CD4-positive, CD25-positive, alpha-beta regulatory T cell (primary cell): ENCODE measurements around the gene CCDC88C. TPM values are rescaled to one million over a fixed set of nuclear protein-coding genes. Genes with fewer than 3 reads are reported as not detected.
A peak's percentile ranks its signal among the peaks of the same experiment; 100 is the strongest.

Experiments used
- ATAC-seq, 2 donors: fragments of 150-1000 bp; cut with Tn5 transposase; one replicate each; pipeline ENCODE4 v1.10.0; 2021; ENCODE audit warnings: low read depth in 2 of 2, moderate number of reproducible peaks in 2 of 2, moderate library complexity in 1 of 2
- DNase-seq, 3 donors: peaks; one replicate each; pipeline versions ENCODE4 v3.0.0 to v3.0.0-alpha.2; 2012 to 2022; ENCODE audit warnings: mixed read lengths in 1 of 3
- H3K27ac ChIP-seq: one replicate; pipeline ENCODE4 v1.7.0; 2013; ENCODE audit warnings: mild to moderate bottlenecking, low read length; ENCODE audit not compliant: insufficient read depth, poor library complexity, severe bottlenecking
- H3K27me3 ChIP-seq: one replicate; pipeline ENCODE4 v1.7.0; 2013; ENCODE audit warnings: low read length; ENCODE audit not compliant: control insufficient read depth, insufficient read depth
- H3K36me3 ChIP-seq: one replicate; pipeline ENCODE4 v1.7.0; 2013; ENCODE audit warnings: mild to moderate bottlenecking, low read length, moderate library complexity; ENCODE audit not compliant: control insufficient read depth, insufficient read depth
- H3K4me1 ChIP-seq: 2 replicates; pipeline ENCODE4 v1.7.0; 2013; ENCODE audit warnings: mild to moderate bottlenecking, low read length; ENCODE audit not compliant: insufficient read depth, control insufficient read depth, poor library complexity, severe bottlenecking
- H3K4me3 ChIP-seq: one replicate; pipeline ENCODE4 v1.7.0; 2013; ENCODE audit warnings: low read depth, mild to moderate bottlenecking, low read length, moderate library complexity
- H3K9me3 ChIP-seq, 2 experiments: 1 replicate in 1 of 2; 2 replicates in 1 of 2; pipeline ENCODE4 v1.7.0; 2013; ENCODE audit warnings: low read length in 2 of 2, mild to moderate bottlenecking in 1 of 2, moderate library complexity in 1 of 2; ENCODE audit not compliant: control insufficient read depth in 2 of 2
- H3K27ac Mint-ChIP-seq, 3 donors: one replicate each; pipeline ENCODE4 v1.8.0; 2020 to 2022; ENCODE audit warnings: mild to moderate bottlenecking in 3 of 3, mixed read lengths in 3 of 3, moderate library complexity in 2 of 3
- H3K27me3 Mint-ChIP-seq: one replicate; pipeline ENCODE4 v1.8.0; 2022; ENCODE audit warnings: mild to moderate bottlenecking, mixed read lengths
- H3K36me3 Mint-ChIP-seq: one replicate; pipeline ENCODE4 v1.8.0; 2020; ENCODE audit warnings: mixed read lengths
- H3K4me1 Mint-ChIP-seq, 4 donors: one replicate each; pipeline ENCODE4 v1.8.0; 2020 to 2022; ENCODE audit warnings: mixed read lengths in 4 of 4, mild to moderate bottlenecking in 1 of 4
- H3K4me3 Mint-ChIP-seq, 4 donors: one replicate each; pipeline ENCODE4 v1.8.0; 2020 to 2022; ENCODE audit warnings: mild to moderate bottlenecking in 4 of 4, mixed read lengths in 4 of 4, moderate library complexity in 3 of 4
- H3K9me3 Mint-ChIP-seq, 7 donors: one replicate each; pipeline ENCODE4 v1.8.0; 2020 to 2022; ENCODE audit warnings: mixed read lengths in 7 of 7, mild to moderate bottlenecking in 3 of 7, moderate library complexity in 2 of 7
- polyA plus RNA-seq, 4 donors: library from polyadenylated mRNA; unstranded; fragments of 300-500 nt; fragmentation: Illumina TruSeq; gene quantifications; one replicate each; pipeline ENCODE4 v1.2.3, GENCODE V29; 2021
- total RNA-seq: library from RNA; stranded (reverse); gene quantifications from one replicate; pipeline ENCODE4 v1.2.3, GENCODE V29; 2022

Gene CCDC88C
- total and polyA plus RNA-seq, 5 donors from 2014 or later = 25.9 to 466 (median 31.8) TPM

DNA sequence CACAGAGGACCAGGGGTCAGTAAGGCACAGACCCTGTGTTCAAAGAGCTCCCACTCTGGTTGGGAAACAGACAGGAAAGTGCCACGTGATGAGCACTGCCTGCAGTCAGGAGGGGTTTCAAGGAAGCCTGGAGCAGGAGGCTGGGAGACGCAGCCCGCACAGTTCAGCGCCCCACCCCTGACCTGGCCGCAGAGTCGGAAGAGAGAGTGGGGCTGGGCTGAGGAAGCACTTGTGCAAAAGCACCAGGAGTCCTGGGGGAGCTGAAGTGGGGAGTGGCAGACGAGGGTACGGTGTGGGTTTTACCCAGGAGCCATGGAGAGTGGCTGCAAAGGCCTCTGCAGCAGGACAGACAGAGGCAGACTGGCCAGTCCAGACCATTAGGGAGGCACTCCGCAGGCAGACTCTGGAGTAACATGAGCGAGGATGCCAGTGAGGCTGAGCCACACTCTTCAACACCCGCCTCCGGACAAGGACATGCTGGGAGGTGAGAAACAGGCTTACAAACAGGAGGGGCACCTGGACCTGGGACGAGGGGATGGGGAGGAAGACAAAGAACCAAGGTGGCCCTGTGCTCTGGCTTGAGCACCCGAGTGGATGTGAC is 87.4 kb downstream of the CCDC88C start:
- H3K27me3 Mint-ChIP-seq = no peaks in the 10 kb centered on the region
- peaks cover 79% of the 10 kb centered on the region for H3K36me3 ChIP-seq
- peak overlapping the region; percentile 71 for H3K27ac ChIP-seq
- H3K36me3 Mint-ChIP-seq = peaks cover 45% of the 10 kb centered on the region
- no peak for ATAC-seq
- no peaks in the 10 kb centered on the region for H3K9me3 ChIP-seq
- peak overlapping the region in 3 of 4 donors; percentile 54 to 63 (median 59) for H3K4me3 Mint-ChIP-seq
- peaks cover 10 to 90% (median 61%) of the 10 kb centered on the region in 4 donors for H3K4me1 Mint-ChIP-seq
- no peaks in the 10 kb centered on the region for H3K9me3 Mint-ChIP-seq
- H3K27ac Mint-ChIP-seq = peak overlapping the region; percentile 99 to 100 (median 100)
- no peak for DNase-seq
- H3K27me3 ChIP-seq = no peaks in the 10 kb centered on the region
- H3K4me3 ChIP-seq = no peak overlapping the region
- peaks cover 73% of the 10 kb centered on the region for H3K4me1 ChIP-seq

DNA sequence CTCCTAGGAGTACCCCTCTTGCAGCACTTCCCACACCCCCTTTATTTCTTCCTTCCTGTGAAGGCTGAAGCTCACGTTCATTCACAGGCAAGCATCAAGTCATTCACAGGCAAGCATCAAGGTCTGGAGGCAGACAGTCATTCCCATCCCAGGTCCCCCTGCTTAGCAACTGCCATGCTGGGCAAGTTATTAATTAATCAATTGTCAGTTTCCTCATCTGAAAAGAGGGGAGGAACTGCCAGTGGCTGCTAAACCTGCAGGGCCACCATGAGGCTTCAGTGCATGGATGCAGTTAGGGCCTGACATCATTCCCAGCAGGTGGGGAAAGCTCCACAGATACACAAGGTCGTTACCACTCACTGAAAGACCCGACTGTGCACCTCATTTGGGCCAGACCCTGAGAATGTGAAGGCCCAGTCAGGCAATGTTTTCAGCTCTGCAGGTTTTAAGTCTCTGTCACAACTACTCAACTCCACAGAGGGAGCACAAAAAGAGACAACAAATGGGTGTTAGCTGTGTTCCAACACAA is 88.1 kb downstream of the CCDC88C start:
- Mint-ChIP-seq H3K4me3 (peak overlapping the region in 1 of 4 donors; percentile 76), H3K9me3 (no peaks in the 10 kb centered on the region), H3K4me1 (peaks cover 10 to 97% (median 65%) of the 10 kb centered on the region in 4 donors), H3K27ac (peak overlapping the region; percentile 99 to 100 (median 100)), H3K27me3 (no peaks in the 10 kb centered on the region), H3K36me3 (peaks cover 48% of the 10 kb centered on the region)
- no peak overlapping the region for H3K4me3 ChIP-seq
- H3K27me3 ChIP-seq = no peaks in the 10 kb centered on the region
- peaks cover 80% of the 10 kb centered on the region for H3K4me1 ChIP-seq
- ATAC-seq (no peak), DNase-seq (no peak)
- peaks cover 80% of the 10 kb centered on the region for H3K36me3 ChIP-seq
- H3K9me3 ChIP-seq = no peaks in the 10 kb centered on the region
- peak overlapping the region; percentile 66 for H3K27ac ChIP-seq

DNA sequence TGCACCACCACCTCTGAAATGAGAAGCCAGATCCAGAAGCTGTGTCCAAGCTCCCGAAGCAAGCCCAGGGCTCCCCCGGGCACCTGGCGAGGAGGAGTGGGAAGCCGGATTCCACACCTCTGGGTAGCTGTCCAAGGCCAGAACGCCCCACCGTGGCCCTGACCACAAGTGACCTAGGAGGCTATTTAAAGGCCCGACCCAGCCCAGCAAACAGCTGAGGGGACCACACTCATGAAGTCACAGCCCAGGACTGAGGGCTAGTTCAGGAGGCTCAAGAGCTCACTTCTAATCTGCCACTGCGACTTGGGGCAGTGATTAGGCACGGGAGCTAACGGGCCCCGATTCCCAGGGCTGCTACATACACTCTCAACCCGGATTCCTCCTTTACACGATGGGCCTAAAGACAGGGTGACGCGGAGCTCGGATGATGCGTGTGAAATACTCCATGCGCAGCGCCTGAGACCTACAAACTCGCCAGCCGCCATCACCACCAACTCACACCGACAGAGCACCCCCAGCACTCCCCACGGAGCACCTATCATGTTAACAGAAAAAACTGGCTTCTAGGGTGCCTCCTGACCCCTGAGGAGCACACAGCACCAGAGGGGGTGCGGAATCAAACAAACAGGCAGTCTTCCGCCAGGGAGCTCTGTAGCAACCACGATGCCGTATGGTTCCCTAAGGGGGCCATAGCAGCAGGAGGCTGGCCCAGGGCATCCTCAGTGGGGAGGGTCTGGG is 89.1 kb downstream of the CCDC88C start:
- Mint-ChIP-seq H3K4me3 (peak overlapping the region in 2 of 4 donors; percentile 13 to 27), H3K36me3 (peaks cover 52% of the 10 kb centered on the region), H3K27ac (peak overlapping the region; percentile 83 to 100 (median 100)), H3K4me1 (peaks cover 20 to 100% (median 69%) of the 10 kb centered on the region in 4 donors), H3K27me3 (no peaks in the 10 kb centered on the region), H3K9me3 (no peaks in the 10 kb centered on the region)
- no peak for DNase-seq
- Histone ChIP-seq H3K4me1 (peaks cover 88% of the 10 kb centered on the region), H3K4me3 (no peak overlapping the region), H3K36me3 (peaks cover 73% of the 10 kb centered on the region), H3K9me3 (no peaks in the 10 kb centered on the region), H3K27ac (peak overlapping the region; percentile 66), H3K27me3 (no peaks in the 10 kb centered on the region)
- no peak for ATAC-seq

DNA sequence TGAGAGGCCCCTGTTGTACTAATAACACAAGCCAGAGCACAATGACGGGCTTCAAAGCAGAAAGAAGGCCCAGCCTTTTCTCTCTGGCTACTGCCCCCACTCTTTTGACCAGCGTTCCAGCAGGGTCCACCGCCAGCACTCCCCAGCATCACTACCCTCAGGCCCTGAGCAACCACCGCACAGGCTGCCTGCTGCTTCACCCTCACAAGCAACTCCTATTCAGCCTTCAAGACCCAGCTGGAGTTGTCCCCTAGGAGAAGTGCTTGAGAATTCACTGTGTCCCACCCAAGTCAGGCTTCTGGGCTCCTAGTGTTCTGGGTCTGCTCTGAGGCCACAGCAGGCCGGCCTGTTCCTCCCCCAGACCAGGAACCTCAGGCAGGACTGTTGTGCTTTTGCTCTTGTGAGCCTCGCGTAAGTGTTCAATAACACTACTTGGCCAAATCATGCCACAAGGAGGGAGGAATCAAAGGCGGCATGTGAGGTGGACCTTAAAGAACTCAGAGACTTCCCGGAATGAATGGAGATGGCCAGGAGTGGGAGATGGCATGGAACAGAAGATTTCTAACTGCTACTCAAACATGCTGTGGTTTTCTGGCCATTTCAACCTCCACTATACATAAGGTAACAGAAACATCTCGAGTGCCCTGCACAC is 89.8 kb downstream of the CCDC88C start:
- Histone ChIP-seq H3K9me3 (no peaks in the 10 kb centered on the region), H3K27ac (peak overlapping the region; percentile 66), H3K36me3 (peaks cover 69% of the 10 kb centered on the region), H3K4me3 (no peak overlapping the region), H3K4me1 (peaks cover 88% of the 10 kb centered on the region), H3K27me3 (no peaks in the 10 kb centered on the region)
- H3K27ac Mint-ChIP-seq = peak overlapping the region; percentile 99 to 100 (median 100)
- ATAC-seq = no peak
- no peak for DNase-seq
- H3K4me1 Mint-ChIP-seq = peaks cover 23 to 100% (median 67%) of the 10 kb centered on the region in 4 donors
- peak overlapping the region in 1 of 4 donors; percentile 13 for H3K4me3 Mint-ChIP-seq
- peaks cover 49% of the 10 kb centered on the region for H3K36me3 Mint-ChIP-seq
- H3K27me3 Mint-ChIP-seq = no peaks in the 10 kb centered on the region
- no peaks in the 10 kb centered on the region for H3K9me3 Mint-ChIP-seq

DNA sequence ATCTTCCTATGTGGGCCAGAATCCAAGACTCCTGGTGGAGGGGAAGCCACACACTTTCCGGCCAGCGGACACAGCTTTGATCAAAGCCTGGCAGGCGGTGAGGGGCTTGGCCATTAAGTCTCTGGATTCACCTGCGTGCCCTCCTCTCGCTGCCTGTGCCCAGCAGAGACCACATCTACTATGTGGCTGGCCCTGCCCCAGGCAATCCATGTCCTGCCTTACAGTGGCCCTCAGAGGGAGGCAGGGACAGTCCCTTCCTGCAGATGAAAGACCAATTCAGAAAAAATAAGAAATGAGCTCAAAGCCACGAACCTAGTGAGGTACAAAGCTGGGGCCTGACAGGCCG is 90.4 kb downstream of the CCDC88C start:
- no peaks in the 10 kb centered on the region for H3K27me3 Mint-ChIP-seq
- Histone ChIP-seq H3K36me3 (peaks cover 65% of the 10 kb centered on the region), H3K4me3 (no peak overlapping the region), H3K27me3 (no peaks in the 10 kb centered on the region), H3K4me1 (peaks cover 88% of the 10 kb centered on the region), H3K9me3 (no peaks in the 10 kb centered on the region), H3K27ac (peak overlapping the region; percentile 66)
- peak overlapping the region; percentile 99 to 100 (median 100) for H3K27ac Mint-ChIP-seq
- DNase-seq (no peak), ATAC-seq (no peak)
- no peak overlapping the region for H3K4me3 Mint-ChIP-seq
- peaks cover 45% of the 10 kb centered on the region for H3K36me3 Mint-ChIP-seq
- no peaks in the 10 kb centered on the region for H3K9me3 Mint-ChIP-seq
- peaks cover 20 to 99% (median 64%) of the 10 kb centered on the region in 4 donors for H3K4me1 Mint-ChIP-seq

DNA sequence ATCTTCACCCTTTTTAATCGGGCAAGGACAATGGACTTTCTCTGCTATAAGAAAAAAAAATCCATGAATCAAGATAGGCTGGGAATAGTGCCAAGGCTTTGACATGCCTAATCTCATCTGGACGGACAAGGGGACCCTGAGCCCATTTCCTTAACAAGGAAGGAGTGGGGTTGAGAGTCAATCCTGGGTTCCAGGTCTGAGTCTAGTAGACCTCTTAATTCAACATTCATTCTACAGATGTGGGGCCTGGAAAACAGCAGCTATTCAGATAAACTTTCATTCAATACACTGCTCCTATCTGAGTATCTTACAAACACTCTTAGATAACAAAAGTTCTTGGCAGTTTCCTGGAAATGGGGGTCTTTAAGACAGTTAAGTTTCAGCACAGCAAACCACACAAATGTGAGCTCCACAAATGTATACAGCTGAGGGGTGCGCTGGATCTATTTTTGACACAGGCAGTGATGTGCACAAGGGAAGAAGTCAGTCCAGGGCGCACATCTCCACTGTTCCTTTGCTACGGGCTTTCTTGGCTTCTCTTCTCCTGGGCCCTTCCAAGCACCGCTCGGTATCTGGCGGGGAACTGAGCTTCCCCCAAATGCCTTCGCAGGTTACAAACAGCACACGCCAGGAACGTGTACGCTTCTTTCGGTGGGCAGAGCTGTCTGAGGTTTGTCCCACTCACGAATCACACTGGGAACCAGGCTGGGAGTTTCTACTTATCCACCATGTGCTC is 90.9 kb downstream of the CCDC88C start:
- Mint-ChIP-seq H3K4me3 (peak overlapping the region in 2 of 4 donors; percentile 35 to 72), H3K4me1 (peaks cover 17 to 98% (median 63%) of the 10 kb centered on the region in 4 donors), H3K27ac (peak overlapping the region; percentile 99 to 100 (median 100)), H3K36me3 (peaks cover 48% of the 10 kb centered on the region), H3K27me3 (no peaks in the 10 kb centered on the region), H3K9me3 (no peaks in the 10 kb centered on the region)
- no peak for DNase-seq
- Histone ChIP-seq H3K4me3 (no peak overlapping the region), H3K9me3 (no peaks in the 10 kb centered on the region), H3K27me3 (no peaks in the 10 kb centered on the region), H3K4me1 (peaks cover 88% of the 10 kb centered on the region), H3K36me3 (peaks cover 68% of the 10 kb centered on the region), H3K27ac (peak overlapping the region; percentile 66)
- no peak for ATAC-seq
